ENCODE data around the gene ECPAS.
A peak's percentile ranks its signal among the peaks of the same experiment; 100 is the strongest.
"Not testable (repeated sequence)": the region's sequence is repeated elsewhere in the genome, so short reads cannot be mapped to it uniquely, and the experiment has no call there.

Gene ECPAS

GRCh38 chr9:111407813-111408212 is 76.4 kb downstream of the ECPAS start:
- no peak for DNase-seq

DNA sequence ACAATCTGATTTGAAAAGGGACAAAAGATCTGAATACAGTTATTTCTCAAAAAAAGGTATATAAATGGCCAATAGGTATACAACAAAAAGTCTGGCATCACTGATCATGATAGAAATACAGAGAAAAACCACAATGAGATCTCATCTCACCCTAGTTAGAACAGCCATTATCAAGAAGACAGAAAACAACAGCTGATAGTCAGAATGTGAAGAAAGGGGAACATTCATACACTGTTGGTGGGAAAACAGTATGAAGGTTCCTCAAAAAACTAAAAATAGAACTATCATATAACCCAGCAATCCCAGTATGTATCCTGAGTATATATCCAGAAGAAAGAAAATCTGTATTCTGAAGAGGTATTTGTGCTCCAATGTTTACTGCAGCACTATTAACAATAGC is 78.5 kb downstream of the ECPAS start:
- DNase-seq, result no peak

- not testable (repeated sequence) for DNase-seq
Observed at GRCh38 chr9:111401486-111401885, 82.7 kb downstream of the ECPAS start.

DNA sequence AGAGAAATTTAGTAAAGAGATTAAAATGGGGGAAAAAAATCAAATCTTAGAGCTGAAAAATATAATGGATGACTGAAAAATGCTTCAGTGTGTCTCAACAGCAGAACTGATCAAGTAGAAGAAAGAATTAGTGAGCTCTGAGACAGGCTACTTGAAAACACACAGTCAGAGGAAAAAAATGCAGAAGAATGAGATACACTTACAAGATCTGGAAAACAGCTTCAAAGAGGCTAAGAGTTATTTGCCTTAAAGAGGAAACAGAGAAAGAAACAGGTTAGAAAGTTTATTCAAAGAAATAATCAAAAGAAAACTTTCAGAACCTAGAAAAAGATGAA is 83.7 kb downstream of the ECPAS start:
- no peak for DNase-seq

DNA sequence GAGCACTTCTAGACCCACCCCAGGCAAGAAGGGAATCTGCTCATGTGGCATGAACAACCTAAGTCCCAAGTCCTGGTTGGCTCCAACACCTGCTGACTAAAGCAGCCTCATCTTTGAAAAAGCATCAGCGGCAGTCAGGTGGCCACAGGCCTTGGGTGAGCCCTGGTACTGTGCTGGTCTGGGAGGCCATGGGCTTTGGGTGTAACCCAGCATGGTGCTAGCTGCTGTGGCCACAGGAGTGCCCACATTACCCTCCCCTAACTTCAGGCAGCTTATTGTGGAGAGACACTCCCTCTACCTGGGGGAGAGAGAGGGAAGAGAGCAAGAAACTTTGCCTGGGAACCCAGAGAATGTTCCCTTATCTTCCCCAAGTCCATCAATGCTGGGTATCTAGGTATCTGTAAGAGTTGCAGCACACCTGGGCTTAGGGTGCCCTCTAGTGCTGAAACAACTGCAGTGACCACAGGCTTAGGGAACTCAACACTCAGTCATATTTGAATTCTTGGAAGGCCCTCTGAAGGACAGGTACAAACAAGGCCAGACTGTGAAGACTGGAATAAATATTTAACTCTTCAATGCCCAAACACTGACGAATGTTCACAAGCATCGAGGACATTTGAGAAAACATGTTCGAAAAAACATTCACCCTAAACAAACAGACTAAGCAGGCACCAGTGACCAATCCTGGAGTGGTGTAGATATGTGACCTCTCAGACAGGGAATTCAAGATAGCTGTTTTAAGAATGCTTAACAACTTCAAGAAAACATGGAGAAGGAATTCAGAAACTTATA is 84.2 kb downstream of the ECPAS start:
- DNase-seq, result peak; percentile 25

DNA sequence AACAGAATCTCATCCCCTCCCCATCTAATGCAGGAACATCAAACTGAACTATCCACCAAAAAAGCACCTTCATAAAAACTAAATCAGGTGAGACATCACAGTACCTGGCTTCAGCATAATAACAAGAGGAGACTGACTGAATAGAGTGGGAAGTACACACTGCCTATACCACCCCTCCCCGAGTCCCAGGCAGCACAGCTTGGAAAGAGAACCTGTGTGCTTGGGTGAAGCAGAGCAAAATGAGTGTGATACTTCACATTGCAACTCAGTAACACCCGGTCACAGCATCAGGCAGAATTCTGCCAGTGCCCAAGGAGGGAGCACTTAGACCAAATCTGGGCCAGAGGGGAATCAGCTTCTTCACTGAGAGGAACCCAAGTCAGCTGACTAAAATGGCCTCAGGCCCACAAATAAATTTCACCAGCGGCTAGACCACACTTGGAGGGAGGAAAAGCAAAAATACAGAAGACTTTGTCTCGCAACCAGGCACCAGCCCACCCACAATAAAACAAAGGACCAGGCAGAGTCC is 84.9 kb downstream of the ECPAS start:
- DNase-seq, result no peak

- no peak for DNase-seq
Observed at GRCh38 chr9:111393971-111394370, 90.2 kb downstream of the ECPAS start.

GRCh38 chr9:111389406-111389805 is 94.8 kb downstream of the ECPAS start:
- DNase-seq, result no peak

- DNase-seq, result no peak
Observed at GRCh38 chr9:111386386-111386785, 97.8 kb downstream of the ECPAS start.

DNA sequence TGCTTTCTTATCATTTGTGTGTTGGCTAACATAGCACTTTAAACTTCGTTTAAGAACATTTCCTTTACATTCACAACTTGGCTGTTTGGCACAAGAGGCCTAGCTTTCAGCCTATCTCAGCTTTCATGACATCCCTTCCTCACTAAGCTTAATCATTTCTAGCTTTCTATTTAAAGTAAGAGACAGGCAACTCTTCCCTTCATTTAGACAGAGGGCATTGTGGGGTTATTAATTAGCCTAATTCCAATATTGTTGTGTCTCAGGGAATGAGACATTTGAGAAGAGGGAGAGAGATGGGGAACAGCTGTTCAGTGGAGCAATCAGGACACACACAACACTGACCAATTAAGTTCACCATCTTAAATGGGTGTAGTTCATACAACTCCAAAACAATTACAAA is 103.2 kb downstream of the ECPAS start:
- DNase-seq, result no peak

DNA sequence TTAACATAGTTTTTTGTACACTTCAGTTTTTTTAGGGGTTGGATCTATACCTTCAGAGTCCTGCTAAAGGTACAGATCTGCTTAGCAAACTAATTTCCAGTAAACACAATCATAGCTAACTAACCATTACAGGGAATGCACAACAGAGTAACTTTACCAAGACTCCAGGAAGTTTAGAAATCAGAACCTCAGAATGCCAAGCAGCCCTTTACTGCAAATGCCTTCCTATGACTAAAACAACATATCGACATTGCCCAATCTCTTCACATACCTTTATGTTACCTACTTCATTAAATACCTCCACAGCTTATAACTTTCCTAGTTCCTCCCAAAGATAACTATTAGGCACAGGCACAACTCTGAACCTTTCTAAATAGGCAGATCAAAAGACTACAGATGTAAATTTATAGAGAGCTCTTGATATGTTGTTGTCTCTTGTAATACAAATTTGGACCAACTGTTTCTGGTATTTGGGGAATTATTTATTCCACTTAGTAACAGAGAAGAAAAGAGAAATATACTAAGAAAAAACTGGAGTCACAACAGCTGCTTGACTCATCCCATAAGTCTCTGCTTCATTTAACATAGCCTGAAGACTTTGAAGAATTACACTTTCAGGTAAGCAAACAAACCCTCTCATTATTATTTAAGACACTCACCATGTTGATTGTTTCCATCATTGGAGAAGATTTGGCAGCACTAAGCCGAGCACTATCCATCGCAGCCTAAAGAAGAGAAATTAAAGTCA is 108.2 kb downstream of the ECPAS start:
- no peak for DNase-seq

GRCh38 chr9:111375062-111375461 is 109.1 kb downstream of the ECPAS start:
- no peak for DNase-seq

- no peak for DNase-seq
Observed at GRCh38 chr9:111372297-111372696, 111.9 kb downstream of the ECPAS start.

GRCh38 chr9:111366978-111367377 is 117.2 kb downstream of the ECPAS start:
- no peak for DNase-seq

DNA sequence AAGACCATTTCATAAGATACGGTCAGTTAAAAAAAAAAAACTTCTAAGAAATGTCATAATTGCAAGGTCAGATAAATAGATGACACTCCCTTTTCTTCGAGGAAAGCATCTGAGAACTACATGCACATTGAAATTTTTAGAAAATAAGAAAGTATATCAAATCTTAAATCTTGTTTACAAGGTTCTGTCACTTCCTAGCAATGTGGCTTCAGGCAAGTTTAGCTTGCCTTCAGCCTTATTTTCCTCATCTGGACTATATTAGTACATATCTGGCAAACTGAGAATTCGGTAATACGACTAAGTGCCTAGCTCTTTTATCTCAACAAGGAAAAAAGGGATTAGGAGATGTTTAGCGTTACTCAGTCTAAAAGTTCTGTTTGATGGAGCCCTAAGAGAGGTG is 121.7 kb downstream of the ECPAS start:
- no peak for DNase-seq

DNA sequence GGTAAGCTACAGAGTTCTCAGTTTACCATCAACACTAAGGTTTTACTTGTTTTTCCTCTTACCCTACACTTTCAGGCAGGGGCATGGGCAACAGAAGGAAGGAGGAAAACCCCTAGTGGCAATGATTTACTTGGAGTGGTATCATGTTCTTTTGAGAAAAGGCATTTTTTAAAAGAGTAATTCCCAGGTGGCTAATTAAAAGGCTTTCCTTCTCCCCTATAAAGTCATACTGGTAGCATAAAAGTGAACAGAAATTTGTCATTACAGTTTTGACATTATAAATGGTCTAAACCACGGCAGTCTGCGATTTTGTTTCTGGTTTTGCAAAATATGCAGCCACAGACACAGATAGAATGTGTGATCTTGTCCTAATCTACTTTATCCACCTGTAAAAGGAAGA is 123.3 kb downstream of the ECPAS start:
- DNase-seq, result no peak

GRCh38 chr9:111356481-111357244 is 127.5 kb downstream of the ECPAS start:
- no peak for DNase-seq

- DNase-seq, result no peak
Observed at GRCh38 chr9:111352545-111352944, 131.6 kb downstream of the ECPAS start.

DNA sequence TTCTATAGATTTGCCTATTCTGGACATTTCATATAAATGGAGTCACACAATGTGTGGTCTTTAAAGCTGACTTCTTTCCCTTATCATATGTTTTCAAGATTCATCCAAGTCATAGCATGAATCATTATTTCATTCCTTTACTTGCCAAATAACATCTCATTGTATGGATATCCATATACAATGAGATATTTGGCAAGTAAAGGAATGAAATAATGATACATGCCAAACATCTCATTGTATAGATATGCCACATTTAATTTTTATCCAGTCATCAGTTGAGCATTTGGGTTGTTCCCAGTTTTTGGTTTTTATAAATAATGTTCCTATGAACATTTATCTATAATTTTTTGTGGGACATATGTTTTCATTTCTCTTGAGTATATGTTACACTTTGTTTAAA is 133.6 kb downstream of the ECPAS start:
- no peak for DNase-seq

- DNase-seq, result peak; percentile 80
Observed at GRCh38 chr9:111349766-111350165, 134.4 kb downstream of the ECPAS start.

DNA sequence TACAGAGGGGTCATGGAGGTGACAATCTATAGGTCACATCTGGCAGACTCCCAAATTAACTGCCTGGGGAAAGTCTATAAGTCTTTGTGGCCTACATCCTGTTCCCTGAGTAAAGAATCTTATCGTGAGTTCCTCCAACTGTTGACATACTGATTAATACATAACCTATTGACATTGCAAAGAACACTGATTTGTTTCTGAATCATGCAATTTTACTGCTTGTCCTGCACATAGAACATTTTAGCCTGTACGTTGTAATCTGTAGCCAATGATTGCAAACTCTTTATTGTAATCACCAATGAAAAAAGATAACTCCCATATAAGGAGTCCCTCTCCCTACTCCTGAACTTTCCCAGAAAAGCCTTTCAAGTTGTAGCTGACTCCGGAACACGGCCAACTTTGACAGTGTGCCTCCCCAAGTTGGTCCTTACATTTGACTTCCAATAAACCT is 135.3 kb downstream of the ECPAS start:
- no peak for DNase-seq

- DNase-seq, result not testable (repeated sequence)
Observed at GRCh38 chr9:111334318-111334863, 149.8 kb downstream of the ECPAS start.

DNA sequence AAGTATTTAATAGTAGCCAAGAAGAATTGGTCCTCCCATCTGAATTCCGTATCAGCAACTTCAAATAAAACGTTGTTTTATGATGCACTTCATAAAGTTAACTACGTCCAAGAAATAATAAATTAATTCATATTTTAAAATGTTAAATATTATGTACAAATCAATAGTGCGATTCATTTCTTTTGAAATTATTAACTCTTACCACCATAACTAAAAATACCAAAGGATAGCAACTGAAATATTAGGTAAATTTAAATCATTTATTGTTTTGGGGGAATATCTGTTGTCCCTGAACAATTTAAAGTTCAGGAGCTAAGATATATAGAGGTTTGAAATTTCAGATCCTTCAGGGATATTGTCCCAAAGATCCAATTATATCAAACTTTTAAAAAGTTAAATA is 154.1 kb downstream of the ECPAS start, which contains the start of gene OR2K2:
Gene OR2K2 (minus strand): TSS at position 101 of the 400 bp plus-strand sequence. CDS start 1,791 bp downstream, outside the sequence.
- no peak for DNase-seq

Data from SHP77 treated with DMSO at 0.1 percent for 48 hours (cell line).